Body of pancreas (tissue), 4 donors: Measurements from ENCODE around the gene TXNL1.

Experiments used
- CTCF ChIP-seq, 7 experiments: fragments of 450-650 bp in 4 of 7; fragments of 200-600 bp in 3 of 7; sonication (generic) in 3 of 7; IDR thresholded peaks; one replicate each; pipeline ENCODE4 v1.5.1; 2016 to 2019; ENCODE audit warnings: antibody characterized with exemption in 7 of 7
- POLR2A ChIP-seq, 3 donors: fragments of 450-650 bp; IDR thresholded peaks; one replicate each; pipeline ENCODE4 v1.6.1; 2016; ENCODE audit warnings: antibody characterized with exemption in 3 of 3, mild to moderate bottlenecking in 2 of 3

GRCh38 chr18:56672391-56672790, 34.0 kb upstream of the TXNL1 start:
- no peak for TF ChIP-seq POLR2A (IDR thresholded peaks at IDR 0.05)
- no peak for TF ChIP-seq CTCF (IDR thresholded peaks at IDR 0.05)
